ENCODE measurements around the gene GATA6. TPM values are rescaled to one million over a fixed set of nuclear protein-coding genes. Genes with fewer than 3 reads are reported as not detected.

The GATA6 gene
- total and polyA plus RNA-seq, 2 of the 8 experiments (the other 6 are each of a cell fraction or from before 2014, with no cell fraction given): 0.09 TPM; not detected in 1

GRCh38 chr18:22173221-22173927 is 4.0 kb downstream of the GATA6 start (continued):
- no peak for TF ChIP-seq CHD7 (IDR thresholded peaks at IDR 0.05; ENCODE audit: insufficient replicate concordance, low read length)
- no peak for TF ChIP-seq NRF1 (IDR thresholded peaks at IDR 0.05; ENCODE audit: low read depth, low read length)
- TF ChIP-seq RAD21 (IDR thresholded peaks at IDR 0.05 in 1 of 2, conservative IDR thresholded peaks at IDR 0.05 in 1 of 2; ENCODE audit: low read depth in 2 of 2, low read length in 2 of 2): no peak
